Activated naive CD4-positive, alpha-beta T cell treated with anti-CD3 and anti-CD28 coated beads, Interleukin-2, amount 50 U/mL, for 16 hours (primary cell): Measurements from ENCODE around the gene ELOA2.
"Not testable (repeated sequence)": the region's sequence is repeated elsewhere in the genome, so short reads cannot be mapped to it uniquely, and the experiment has no call there.

Source experiments
- DNase-seq: peaks from one replicate; pipeline ENCODE4 v3.0.0-alpha.2; 2020

The ELOA2 gene, protein sequence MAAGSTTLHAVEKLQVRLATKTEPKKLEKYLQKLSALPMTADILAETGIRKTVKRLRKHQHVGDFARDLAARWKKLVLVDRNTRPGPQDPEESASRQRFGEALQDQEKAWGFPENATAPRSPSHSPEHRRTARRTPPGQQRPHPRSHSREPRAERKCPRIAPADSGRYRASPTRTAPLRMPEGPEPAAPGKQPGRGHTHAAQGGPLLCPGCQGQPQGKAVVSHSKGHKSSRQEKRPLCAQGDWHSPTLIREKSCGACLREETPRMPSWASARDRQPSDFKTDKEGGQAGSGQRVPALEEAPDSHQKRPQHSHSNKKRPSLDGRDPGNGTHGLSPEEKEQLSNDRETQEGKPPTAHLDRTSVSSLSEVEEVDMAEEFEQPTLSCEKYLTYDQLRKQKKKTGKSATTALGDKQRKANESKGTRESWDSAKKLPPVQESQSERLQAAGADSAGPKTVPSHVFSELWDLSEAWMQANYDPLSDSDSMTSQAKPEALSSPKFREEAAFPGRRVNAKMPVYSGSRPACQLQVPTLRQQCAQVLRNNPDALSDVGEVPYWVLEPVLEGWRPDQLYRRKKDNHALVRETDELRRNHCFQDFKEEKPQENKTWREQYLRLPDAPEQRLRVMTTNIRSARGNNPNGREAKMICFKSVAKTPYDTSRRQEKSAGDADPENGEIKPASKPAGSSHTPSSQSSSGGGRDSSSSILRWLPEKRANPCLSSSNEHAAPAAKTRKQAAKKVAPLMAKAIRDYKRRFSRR

DNA sequence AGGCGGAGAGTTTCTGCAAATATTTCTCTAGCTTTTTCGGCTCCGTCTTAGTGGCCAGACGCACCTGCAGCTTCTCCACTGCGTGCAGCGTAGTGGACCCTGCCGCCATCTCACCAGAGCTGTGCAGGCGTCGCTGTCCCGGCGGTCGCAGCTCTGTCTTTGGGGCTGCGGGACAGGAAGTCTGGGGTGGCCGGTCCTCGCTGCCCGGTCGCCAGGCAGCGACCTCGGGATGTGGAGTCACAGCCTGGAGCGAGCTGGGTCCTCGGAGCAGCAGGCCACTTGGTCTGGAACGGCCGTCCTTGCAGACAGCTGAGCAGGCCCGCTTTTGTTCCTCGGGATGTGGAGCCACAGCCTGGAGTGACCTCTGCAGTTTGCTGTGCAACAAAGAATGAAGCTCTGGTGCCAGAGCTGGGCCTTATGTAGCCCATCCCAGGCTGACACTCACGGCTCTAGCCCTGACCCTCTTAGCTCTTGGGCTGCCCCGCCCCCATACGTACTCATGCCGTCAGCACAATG, at the start of gene ELOA2:
Gene ELOA2, minus strand, starts transcription at position 466 of the 516 bp plus-strand sequence. Its CDS starts 357 bp downstream, at position 109.
- no peak for DNase-seq

DNA sequence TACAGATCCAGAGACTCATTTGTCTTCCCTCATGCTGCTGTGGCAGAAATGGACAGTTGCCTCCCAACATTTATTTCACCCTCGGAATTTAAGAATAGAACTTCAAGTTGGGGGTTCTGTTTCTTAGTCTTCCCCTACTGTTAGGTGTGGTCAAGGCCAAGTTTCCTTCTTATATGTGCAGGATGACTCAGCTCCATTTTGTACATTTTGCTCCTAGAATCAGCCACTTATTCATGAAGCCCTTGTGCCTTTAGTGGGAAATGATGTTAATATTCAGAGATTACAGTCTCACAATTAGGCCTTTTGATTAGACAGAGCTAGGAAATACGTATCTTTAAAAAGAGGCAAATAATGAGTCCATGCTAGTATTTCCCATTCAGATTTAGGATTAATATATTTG, 46.2 kb upstream of the ELOA2 start:
- DNase-seq = no peak

DNA sequence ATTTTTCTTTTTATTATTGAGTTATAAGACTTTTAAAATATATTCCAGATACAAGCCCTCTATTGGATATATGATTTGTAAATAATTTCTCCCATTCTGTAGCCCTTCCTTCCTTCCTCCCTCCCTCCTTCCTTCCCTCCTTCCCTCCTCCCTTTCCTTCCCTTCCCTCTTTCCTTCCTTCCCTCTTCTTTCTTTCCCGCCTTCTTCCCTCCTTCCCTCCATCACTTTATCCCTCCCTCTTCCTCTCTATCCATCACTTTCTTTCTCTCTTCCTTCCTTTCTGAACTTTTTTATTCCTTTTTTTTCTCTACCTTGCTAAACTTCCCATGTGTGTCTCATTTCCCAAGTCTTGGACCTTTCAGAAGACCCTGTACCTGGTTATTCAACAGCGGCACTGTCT, 45.5 kb upstream of the ELOA2 start:
- DNase-seq = no peak

DNA sequence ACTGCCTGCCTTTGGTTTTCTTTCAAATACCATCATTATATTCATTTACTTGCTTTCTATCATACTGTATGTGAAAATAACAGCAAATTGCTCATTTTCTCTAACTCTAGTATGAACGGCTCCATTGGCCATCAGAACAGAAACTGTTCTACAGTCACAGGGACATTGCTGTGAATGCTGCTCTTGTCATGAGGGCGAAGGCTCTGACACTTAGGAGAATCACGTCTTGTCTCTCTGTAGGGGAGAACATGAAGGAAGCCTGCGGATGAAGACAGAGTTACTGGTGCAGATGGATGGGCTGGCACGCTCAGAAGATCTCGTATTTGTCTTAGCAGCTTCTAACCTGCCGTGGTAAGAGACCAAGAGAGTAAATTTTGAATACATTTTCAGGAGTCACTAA, 41.7 kb upstream of the ELOA2 start:
- DNase-seq = no peak

DNA sequence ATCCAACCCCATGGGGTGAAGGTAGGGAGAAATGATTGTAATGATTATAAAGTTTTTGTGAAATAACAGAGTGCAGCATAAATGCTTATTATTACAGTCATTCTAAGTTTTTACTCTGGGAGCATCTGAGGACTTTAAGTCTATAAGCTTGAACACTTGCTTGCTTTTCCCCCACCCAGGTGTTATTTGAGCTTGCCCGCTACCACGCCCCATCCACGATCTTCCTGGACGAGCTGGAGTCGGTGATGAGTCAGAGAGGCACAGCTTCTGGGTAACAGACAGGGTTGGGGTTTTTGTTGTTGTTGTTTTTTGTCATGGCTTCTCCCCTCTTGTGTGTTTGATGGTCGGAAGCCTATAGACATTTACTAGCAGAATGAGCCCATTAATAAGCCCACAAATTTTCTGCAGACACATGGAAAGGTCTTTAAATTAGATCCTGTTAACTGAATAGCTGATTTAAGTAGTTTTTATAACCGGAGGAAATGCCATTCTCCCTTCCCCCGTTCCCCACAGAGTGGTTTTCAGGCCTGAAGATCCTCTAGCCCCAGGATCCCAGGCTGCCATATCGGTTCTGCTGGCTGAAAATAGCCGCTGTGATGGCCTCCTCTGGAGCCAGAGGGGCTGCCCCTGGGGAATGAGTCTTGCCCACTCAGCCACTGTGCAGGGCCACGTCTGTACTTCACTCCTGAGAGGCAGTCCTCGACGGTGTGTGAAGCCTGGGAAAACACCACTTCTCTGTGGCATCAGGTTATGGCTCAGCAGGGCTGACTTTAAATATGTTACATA, 39.9 kb upstream of the ELOA2 start:
- no peak for DNase-seq

DNA sequence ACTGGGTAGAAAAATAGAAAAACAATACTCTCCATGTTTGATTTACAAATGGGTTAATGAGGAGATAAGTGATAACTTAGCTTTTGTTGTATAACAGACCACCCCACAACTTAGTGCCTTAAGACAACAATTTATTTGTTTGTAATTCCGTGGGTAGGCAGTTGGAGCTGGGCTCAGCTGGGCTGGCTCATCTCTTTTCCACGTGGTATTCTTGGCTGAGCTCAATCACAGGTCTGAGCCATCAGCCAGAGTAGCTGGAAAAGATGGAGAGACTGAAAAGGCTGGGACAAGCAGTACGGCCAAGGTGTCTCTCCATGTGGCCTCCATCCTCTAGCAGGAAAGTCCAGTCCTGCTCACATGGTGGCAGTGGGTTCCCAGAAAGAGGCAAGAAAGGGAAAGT, 32.2 kb upstream of the ELOA2 start:
- no peak for DNase-seq

DNA sequence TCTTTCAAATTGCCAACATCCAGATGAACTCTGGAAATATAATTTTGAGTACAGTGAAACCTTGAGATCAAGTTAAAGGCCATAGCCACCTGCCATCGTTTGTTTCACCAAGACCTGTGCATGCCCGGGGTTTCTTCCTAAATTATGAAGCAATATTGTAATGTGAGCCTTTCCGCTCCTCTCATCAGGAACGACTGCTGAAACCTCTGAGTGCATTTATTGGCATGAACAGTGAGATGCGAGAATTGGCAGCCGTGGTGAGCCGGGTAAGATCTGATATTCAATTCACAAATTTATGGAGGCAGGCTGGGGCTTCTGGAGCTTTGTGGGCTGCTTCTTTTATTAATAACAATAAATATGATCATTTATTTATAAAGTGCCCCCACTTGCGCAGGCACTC, 27.7 kb upstream of the ELOA2 start:
- DNase-seq = no peak

DNA sequence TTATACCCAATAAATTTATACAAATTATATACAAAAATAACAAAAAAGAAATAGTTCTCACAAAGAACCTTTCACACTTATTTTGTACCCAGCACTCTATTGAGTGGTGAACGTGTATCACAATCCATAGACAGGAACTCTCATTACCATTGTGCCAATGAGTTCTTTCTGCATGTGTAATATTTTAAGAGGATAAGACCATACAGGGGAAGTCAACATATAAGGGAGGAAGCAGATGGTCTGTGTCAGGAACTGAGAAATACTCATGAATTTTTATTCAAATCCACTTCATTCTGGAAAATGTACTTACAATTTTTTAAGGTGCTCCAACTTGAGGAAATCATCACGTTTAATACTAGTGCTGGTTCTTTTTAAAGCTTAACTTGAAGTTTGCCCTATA, 27.1 kb upstream of the ELOA2 start:
- DNase-seq = no peak

DNA sequence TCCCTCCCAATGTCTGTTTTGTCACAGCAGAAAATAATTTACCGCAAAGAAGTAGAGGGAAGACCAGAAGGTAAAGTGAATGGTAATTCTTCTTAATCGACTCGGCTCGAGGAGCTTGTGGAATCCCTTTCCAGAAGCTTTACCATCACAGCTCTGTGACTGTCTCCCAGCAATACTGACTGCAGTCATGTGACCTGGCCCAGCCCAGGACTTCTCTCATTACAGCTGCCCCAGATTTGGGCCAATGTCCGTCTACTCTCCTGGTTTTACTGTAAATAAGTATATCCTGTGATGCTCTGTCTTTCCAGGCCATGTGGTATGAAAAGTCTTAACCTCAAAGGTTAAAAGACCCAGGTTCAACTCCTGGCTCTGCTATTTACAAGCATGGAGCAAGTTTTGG, 18.9 kb upstream of the ELOA2 start:
- no peak for DNase-seq

DNA sequence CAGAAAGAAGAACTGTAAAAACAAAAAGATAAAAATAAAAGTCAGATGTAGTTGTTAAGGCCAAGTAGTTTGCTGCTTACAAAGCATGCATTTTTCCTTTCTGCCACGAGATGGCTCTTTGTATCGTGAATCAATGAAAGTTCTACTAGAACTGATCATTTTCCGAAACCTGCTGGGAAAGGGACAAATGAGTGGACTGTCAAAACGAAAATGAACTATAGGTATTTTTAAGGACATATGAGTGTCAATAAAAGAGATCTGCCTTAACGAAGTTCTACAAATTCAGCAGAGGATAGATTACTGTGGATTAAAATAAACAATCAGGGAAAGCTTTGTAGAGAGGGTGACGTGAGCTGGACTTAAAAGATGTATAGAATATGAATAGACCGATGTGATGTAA, 15.0 kb upstream of the ELOA2 start:
- DNase-seq = no peak

DNA sequence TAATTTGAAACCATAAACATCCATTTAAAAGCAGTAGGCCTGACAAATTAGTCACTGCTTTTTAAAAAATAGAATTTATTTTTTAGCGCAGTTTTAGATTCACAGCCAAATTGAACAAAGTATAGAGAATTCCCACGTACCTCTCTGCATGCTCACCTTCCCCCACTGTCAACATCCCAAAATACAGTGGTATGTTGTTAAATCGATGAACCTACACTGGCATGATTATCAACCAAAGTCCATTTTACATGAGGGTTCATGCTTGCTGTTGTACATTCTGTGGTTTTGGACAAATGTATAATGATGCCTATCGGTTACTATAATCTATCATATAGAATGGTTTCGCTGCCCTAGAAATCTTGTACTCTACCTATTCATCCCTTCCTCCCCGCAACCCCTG, 5.6 kb upstream of the ELOA2 start:
- no peak for DNase-seq

DNA sequence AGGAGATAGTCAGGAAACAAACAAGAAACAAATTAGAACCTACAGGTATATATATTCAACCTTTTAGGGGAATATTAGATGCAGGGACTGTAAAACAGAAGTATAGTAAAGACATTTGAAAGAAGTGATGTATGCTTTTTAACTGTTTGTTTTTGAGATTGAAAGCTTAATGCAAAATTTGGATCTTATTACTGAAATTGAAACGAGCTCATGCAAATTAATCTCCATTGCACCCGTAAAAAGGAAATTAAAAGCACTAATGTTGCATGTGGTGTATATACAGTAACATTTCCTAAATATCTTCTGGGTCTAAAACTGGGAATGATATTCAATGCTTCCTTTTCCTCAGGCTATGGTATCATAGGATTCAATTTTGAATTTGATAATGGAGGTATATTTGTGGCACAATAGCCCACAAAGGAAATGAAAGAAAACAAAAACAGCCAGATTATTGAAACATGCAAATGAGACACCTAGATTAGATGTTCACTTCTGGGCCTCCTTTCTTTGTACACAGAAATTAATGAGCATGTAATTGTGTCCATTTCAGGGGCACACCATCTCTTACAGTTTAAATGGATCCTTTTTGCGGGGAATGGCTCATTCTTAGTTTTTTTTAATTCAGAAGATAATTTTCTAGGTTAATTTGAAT, 1.6 kb upstream of the ELOA2 start:
- no peak for DNase-seq

DNA sequence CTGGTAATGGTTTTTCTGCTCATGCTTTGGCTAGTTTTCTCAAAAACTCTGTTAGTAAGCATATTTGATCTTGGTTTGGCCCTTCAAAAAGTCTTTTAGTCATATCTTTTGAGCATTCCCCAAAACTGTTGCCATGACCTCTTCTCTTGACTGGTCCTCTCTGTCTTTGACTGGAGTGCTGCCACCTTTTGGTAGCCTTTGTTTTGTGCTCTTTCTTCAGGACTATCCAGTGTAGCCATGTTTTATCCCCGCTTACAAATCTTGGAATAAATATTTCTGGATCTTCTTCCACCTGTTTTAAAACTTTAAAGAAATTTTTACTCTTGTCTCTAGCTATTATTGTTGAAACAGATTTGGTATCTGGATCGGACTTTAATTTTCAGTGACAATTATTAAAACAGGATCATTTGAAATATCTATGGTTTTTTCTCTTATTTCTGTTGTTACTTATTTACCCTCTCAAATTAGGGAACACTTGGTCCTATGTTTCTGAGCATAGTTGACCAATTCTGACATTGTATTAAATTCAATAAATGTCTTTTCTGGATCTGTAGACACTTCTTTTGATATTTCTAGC, 965 bp upstream of the ELOA2 start:
- no peak for DNase-seq

DNA sequence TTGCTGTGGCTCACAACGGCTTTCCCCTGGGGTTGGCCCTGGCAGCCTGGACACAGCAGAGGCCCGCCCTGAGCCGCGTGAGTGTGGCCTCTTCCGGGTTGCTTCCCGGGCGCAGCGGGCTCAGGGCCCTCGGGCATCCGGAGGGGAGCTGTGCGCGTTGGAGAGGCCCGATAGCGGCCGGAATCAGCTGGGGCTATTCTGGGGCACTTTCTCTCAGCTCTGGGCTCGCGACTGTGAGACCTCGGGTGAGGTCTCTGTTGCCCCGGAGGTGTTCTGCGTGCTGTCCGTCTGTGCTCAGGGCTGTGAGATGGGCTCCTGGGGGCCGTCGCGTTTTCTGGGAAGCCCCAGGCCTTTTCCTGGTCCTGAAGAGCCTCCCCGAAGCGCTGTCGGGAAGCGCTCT, 830 bp downstream of the ELOA2 start:
- not testable (repeated sequence) for DNase-seq

DNA sequence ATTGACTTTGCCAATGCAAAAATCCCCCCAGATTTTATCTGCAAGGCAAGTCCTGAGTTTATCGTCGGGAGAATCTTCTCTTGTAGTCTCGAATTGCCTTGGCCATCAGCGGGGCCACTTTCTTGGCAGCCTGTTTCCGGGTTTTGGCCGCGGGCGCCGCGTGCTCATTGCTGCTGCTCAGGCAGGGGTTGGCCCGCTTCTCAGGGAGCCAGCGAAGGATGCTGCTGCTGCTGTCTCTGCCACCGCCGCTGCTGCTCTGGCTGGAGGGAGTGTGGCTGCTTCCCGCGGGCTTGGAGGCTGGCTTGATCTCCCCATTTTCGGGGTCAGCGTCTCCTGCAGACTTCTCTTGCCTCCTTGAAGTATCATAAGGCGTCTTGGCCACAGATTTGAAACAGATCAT, 2.5 kb downstream of the ELOA2 start:
- DNase-seq = no peak

DNA sequence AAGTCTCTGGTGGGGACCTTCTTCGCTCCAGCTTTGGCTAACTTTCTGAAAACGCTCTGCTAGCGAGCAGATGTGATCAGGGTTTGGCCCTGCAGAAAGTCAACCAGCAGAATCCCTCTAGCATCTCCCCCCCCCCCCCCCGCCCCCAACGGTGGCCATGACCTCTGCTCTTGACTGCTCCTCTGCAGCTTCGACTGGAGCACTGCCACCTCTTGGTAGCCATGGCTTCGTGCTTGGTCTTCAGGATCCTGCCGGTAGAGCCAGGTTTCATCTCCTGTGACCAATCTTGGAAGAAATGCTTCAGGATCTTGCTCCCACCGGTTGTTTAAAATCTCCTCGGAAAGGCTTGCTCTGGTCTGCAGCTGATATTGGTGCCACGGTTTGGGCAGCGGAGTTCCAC, 4.5 kb downstream of the ELOA2 start:
- DNase-seq = not testable (repeated sequence)

DNA sequence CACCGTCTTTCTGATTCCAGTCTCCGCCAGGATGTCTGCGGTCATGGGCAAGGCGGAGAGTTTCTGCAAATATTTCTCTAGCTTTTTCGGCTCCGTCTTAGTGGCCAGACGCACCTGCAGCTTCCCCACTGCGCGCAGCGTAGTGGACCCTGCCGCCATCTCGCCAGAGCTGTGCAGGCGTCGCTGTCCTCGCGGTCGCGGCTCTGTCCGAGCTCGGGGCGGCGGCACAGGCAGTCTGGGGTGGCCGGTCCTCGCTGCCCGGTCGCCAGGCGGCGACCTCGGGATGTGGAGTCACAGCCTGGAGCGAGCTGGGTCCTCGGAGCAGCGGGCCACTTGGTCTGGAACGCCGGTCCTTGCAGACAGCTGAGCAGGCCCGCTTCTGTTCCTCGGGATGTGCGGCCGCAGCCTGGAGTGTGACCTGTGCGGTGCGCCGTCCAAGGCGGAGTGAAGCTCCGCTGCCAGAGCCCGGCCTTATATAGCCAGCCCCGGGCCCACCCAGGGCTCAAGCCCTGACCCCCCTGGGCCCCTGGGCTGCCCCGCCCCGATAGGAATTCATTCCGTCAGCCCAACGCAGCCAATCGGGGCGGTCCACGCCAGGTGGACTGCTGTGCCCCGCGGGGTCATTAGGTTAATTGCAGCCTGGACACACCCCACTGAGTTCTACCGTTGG, 5.6 kb downstream of the ELOA2 start:
- not testable (repeated sequence) for DNase-seq

DNA sequence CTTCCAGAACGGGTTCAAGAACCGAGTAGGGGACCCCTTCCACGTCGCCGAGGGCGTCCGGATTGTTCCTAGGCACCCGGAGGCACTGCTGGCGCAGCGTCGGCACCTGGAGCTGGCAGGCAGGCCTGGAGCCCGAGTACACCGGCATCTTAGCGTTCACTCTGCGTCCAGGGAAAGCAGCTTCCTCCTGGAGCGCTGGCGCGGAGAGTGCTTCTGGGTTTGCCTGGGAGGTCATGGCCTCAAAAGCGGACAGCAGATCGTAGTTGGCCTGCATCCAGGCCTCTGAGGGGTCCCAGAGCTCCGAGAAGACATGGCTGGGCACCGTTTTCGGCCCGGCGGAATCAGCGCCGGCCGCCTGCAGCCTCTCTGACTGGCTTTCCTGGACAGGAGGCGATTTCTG, 6.7 kb downstream of the ELOA2 start:
- DNase-seq = not testable (repeated sequence)

DNA sequence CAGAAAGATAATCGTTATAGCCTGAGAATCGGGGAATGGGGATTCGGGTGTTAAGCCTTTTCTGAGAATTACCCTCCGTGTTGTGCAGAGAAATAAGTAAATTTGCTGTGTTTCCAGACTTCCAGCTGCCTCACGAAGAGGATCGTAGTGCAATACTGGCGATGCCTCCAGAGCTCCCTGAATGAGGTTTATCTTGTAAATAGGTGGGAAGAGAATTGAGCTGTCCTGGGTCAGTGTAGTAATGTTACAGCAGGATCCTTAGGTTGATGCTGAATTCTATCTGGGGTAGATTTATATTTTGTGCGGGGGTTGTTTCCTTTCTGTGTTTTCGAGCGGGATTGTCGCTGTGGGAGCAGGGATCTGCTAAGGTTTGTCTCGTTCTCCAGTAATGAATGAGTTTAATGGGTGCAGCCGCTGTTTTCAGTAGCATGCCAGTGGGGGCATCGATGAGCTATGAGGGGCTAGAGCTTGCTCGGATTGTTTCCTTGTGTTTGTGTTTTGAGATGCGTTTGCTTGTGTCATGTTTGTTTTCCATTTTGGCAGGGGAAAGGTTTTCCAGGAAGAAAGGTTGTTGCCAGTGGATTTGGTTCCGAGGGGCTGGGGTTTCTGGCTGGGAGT, 9.8 kb downstream of the ELOA2 start:
- not testable (repeated sequence) for DNase-seq

DNA sequence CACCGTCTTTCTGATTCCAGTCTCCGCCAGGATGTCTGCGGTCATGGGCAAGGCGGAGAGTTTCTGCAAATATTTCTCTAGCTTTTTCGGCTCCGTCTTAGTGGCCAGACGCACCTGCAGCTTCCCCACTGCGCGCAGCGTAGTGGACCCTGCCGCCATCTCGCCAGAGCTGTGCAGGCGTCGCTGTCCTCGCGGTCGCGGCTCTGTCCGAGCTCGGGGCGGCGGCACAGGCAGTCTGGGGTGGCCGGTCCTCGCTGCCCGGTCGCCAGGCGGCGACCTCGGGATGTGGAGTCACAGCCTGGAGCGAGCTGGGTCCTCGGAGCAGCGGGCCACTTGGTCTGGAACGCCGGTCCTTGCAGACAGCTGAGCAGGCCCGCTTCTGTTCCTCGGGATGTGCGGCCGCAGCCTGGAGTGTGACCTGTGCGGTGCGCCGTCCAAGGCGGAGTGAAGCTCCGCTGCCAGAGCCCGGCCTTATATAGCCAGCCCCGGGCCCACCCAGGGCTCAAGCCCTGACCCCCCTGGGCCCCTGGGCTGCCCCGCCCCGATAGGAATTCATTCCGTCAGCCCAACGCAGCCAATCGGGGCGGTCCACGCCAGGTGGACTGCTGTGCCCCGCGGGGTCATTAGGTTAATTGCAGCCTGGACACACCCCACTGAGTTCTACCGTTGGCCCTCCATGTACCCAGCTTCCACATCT, 11.5 kb downstream of the ELOA2 start:
- not testable (repeated sequence) for DNase-seq

DNA sequence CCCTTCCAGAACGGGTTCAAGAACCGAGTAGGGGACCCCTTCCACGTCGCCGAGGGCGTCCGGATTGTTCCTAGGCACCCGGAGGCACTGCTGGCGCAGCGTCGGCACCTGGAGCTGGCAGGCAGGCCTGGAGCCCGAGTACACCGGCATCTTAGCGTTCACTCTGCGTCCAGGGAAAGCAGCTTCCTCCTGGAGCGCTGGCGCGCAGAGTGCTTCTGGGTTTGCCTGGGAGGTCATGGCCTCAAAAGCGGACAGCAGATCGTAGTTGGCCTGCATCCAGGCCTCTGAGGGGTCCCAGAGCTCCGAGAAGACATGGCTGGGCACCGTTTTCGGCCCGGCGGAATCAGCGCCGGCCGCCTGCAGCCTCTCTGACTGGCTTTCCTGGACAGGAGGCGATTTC, 12.6 kb downstream of the ELOA2 start:
- DNase-seq = not testable (repeated sequence)
